PFSK-1 (cell line): ENCODE measurements around the gene REPS2.

Source experiments
- POLR2AphosphoS5 ChIP-seq: IDR thresholded peaks from 2 replicates; pipeline ENCODE4 v1.6.1; 2012; ENCODE audit warnings: low read depth, mild to moderate bottlenecking, control low read depth, low read length, moderate library complexity
- SIN3A ChIP-seq: IDR thresholded peaks from 2 replicates; pipeline ENCODE4 v1.6.1; 2012; ENCODE audit warnings: mild to moderate bottlenecking, low read length, moderate library complexity, borderline replicate concordance; ENCODE audit not compliant: insufficient read depth

DNA sequence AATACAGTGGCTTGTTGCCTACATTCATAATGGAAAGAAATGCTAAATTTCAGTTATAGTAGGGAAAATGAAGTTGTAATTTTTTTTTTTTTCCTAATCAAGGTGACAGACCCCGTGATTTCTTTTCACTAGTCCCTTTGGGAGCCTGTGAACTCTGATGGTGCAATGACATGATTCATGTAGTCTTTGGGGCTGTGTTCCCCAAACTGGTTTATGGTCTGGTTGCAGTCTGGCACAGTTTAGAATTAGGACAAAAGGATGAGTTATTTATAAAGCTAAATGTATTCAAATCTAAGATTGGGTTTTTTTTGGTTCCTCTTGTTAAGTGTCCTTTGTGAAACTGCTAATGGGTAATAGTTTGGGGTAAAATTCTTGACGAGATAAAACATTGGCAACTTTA, 66.0 kb downstream of the REPS2 start:
- TF ChIP-seq POLR2AphosphoS5 (no peak), SIN3A (no peak)
